Measurements from ENCODE around the gene TAPBPL.
A peak's percentile ranks its signal among the peaks of the same experiment; 100 is the strongest.

TAPBPL gene

DNA sequence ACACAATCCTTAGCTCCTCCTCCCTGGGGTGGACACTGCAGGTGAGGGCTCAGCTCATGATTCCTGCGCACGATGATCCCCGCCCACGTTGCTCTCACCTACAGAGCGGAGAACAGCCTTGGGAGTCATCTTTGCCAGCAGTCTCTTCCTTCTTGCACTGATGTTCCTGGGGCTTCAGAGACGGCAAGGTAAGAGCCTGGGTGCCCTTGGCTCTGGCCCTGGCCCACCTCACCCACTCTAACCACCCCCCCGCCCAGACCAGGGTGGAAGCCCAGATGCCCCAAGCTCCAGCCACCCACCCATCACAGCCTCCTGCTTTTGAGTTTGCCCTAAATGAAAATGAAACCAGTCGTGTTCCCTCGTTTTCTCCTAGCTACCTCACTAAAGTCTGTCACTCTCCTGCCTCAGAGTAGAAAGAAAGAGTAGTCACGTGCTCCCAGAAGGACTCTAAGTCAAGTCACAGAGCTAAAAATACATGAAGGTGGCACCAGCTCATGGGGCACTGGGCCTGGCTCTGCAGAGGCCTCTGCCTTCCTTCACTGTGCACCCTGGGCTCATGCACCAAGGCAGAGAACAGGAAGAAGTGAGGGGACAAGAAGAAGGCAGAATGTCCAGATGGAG, 9.0 kb downstream of the TAPBPL start:
- H3K27me3 ChIP-seq (replicated peaks; ENCODE audit: insufficient read depth, low read length), result no peaks in the 10 kb centered on the region
- peaks cover 56% of the 10 kb centered on the region for H3K79me2 ChIP-seq (ENCODE audit: low read length)
- H3K4me2 ChIP-seq (ENCODE audit: low read depth, low read length), result peak overlapping the region; percentile 91
- H3K4me3 ChIP-seq (ENCODE audit: low read length), result peak overlapping the region; percentile 50
- peaks cover 15% of the 10 kb centered on the region for H3K36me3 ChIP-seq (replicated peaks; ENCODE audit: insufficient read depth, low read length)
- peak overlapping the region; percentile 63 for H3K9ac ChIP-seq (ENCODE audit: low read length)
- H3K4me1 ChIP-seq (ENCODE audit: low read length), result peaks cover 32% of the 10 kb centered on the region
- no peaks in the 10 kb centered on the region for H3K9me2 ChIP-seq (replicated peaks; ENCODE audit: insufficient read depth, low read length)
- peak; percentile 88 for DNase-seq
- H3F3A ChIP-seq (ENCODE audit: insufficient read depth, low read length), result peaks cover 34% of the 10 kb centered on the region
- peak overlapping the region; percentile 93 for H3K27ac ChIP-seq (ENCODE audit: low read length)
- TF ChIP-seq EZH2 (optimal IDR thresholded peaks at IDR 0.05; ENCODE audit: low read depth, low read length) (no peak), EZH2phosphoT487 (IDR thresholded peaks at IDR 0.05; ENCODE audit: low read length) (no peak)
- TF ChIP-seq, protein P1, sequence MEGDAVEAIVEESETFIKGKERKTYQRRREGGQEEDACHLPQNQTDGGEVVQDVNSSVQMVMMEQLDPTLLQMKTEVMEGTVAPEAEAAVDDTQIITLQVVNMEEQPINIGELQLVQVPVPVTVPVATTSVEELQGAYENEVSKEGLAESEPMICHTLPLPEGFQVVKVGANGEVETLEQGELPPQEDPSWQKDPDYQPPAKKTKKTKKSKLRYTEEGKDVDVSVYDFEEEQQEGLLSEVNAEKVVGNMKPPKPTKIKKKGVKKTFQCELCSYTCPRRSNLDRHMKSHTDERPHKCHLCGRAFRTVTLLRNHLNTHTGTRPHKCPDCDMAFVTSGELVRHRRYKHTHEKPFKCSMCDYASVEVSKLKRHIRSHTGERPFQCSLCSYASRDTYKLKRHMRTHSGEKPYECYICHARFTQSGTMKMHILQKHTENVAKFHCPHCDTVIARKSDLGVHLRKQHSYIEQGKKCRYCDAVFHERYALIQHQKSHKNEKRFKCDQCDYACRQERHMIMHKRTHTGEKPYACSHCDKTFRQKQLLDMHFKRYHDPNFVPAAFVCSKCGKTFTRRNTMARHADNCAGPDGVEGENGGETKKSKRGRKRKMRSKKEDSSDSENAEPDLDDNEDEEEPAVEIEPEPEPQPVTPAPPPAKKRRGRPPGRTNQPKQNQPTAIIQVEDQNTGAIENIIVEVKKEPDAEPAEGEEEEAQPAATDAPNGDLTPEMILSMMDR (IDR thresholded peaks at IDR 0.05; ENCODE audit: low read length), result no peak
- H2AFZ ChIP-seq (ENCODE audit: low read length), result peak overlapping the region; percentile 2; the same call in 1 of the 2 replicates
- no peaks in the 10 kb centered on the region for H4K20me1 ChIP-seq (ENCODE audit: insufficient read depth, low read length)
- H3K9me3 ChIP-seq (replicated peaks; ENCODE audit: insufficient read depth, low read length), result no peaks in the 10 kb centered on the region

DNA sequence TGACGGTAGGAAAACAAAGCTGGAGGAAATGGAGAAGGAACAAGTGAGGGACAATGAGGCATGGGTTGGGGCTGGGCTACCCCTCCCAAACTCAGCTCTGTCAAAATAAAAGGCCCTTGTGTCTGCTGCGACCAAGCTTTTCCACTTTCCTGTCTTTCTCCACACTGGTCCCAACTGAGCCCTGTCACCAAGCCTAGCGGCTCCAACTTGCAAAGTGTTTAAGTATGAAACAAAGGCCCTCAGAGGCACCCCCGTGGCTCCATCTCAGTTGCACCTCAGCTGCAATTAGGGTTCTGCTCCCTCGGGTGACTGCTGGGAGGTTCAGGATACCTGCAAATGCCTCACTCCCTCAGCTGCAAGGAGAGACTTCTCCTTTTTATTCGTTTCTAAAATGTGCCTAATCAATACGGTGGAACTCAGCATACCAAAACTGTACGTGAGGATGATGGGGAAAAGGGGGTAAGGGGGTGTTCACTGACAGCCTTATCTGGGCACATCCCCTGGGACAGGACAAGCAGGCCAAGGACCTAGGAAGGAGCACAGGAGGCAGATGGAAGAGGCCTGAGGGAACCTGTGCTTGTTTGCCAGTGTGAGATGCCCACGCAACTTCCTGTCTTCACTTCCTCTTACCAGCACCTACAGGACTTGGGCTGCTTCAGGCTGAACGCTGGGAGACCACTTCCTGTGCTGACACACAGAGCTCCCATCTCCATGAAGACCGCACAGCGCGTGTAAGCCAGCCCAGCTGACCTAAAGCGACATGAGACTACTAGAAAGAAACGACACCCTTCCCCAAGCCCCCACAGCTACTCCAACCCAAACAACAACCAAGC, 9.8 kb downstream of the TAPBPL start:
- H3K27ac ChIP-seq (ENCODE audit: low read length), result peak overlapping the region; percentile 93
- peak overlapping the region; percentile 63 for H3K9ac ChIP-seq (ENCODE audit: low read length)
- H3K4me3 ChIP-seq (ENCODE audit: low read length), result peak overlapping the region; percentile 50
- DNase-seq, result peak; percentile 87
- no peaks in the 10 kb centered on the region for H3K9me3 ChIP-seq (replicated peaks; ENCODE audit: insufficient read depth, low read length)
- TF ChIP-seq EZH2 (optimal IDR thresholded peaks at IDR 0.05; ENCODE audit: low read depth, low read length) (no peak), EZH2phosphoT487 (IDR thresholded peaks at IDR 0.05; ENCODE audit: low read length) (no peak)
- TF ChIP-seq, protein P1 (IDR thresholded peaks at IDR 0.05; ENCODE audit: low read length), result no peak
- H3K79me2 ChIP-seq (ENCODE audit: low read length), result peaks cover 64% of the 10 kb centered on the region
- H3K4me1 ChIP-seq (ENCODE audit: low read length), result peaks cover 32% of the 10 kb centered on the region
- H4K20me1 ChIP-seq (ENCODE audit: insufficient read depth, low read length), result no peaks in the 10 kb centered on the region
- H3K9me2 ChIP-seq (replicated peaks; ENCODE audit: insufficient read depth, low read length), result no peaks in the 10 kb centered on the region
- H3F3A ChIP-seq (ENCODE audit: insufficient read depth, low read length), result peaks cover 34% of the 10 kb centered on the region
- no peaks in the 10 kb centered on the region for H3K27me3 ChIP-seq (replicated peaks; ENCODE audit: insufficient read depth, low read length)
- H3K36me3 ChIP-seq (replicated peaks; ENCODE audit: insufficient read depth, low read length), result peaks cover 15% of the 10 kb centered on the region
- H2AFZ ChIP-seq (ENCODE audit: low read length), result peak overlapping the region; percentile 2; the same call in 1 of the 2 replicates
- H3K4me2 ChIP-seq (ENCODE audit: low read depth, low read length), result peak overlapping the region; percentile 91

DNA sequence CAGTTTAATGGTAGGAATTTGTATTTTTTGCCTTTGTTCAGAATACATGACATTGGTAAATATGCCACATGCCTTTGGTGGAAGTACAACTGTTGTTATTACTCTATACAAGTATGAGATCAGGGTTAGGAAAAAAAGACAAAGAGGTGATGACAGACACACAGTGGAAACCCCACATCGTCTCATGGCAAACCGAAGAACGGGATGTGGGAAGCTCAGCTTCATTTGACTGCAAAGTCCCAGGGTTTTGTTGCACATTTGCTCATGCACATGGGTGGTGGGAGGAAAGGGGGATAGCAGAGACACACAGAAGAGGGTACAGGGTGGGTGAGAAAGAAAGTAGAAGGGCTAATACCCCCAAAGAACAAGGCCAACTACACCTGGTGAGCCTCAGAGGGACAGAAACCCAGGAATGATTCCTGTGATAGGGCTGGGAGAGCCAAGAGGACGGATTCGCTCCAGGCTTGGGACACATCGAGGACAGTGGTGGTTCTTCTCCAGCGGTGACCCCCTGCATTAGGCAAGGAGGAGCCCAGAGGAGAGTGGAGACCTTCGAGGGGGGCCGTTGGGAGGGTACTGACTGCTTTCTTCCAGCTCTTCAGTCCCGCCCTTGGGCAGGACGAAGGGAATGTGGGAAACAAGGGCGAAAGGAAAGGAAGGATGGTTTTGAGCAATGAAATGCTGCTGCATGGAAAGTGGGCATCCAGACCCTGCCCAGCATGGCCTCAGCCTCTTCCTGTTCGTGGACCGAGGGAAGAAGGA, 10.6 kb downstream of the TAPBPL start:
- peak overlapping the region; percentile 29; the same call in 1 of the 2 replicates for H3K9ac ChIP-seq (ENCODE audit: low read length)

More for the DNA sequence above, 10.6 kb downstream of the TAPBPL start:
- Histone ChIP-seq H3K4me1 (ENCODE audit: low read length) (peaks cover 32% of the 10 kb centered on the region), H4K20me1 (ENCODE audit: insufficient read depth, low read length) (no peaks in the 10 kb centered on the region), H3K27me3 (replicated peaks; ENCODE audit: insufficient read depth, low read length) (no peaks in the 10 kb centered on the region), H3K4me2 (ENCODE audit: low read depth, low read length) (peak overlapping the region; percentile 91), H3F3A (ENCODE audit: insufficient read depth, low read length) (peaks cover 34% of the 10 kb centered on the region), H2AFZ (ENCODE audit: low read length) (no peak overlapping the region), H3K36me3 (replicated peaks; ENCODE audit: insufficient read depth, low read length) (peaks cover 12% of the 10 kb centered on the region), H3K9me2 (replicated peaks; ENCODE audit: insufficient read depth, low read length) (no peaks in the 10 kb centered on the region), H3K27ac (ENCODE audit: low read length) (peak overlapping the region; percentile 93), H3K79me2 (ENCODE audit: low read length) (peaks cover 59% of the 10 kb centered on the region), H3K4me3 (ENCODE audit: low read length) (peak overlapping the region; percentile 3; the same call in 1 of the 2 replicates), H3K9me3 (replicated peaks; ENCODE audit: insufficient read depth, low read length) (no peaks in the 10 kb centered on the region)
- TF ChIP-seq EZH2 (optimal IDR thresholded peaks at IDR 0.05; ENCODE audit: low read depth, low read length) (no peak), EZH2phosphoT487 (IDR thresholded peaks at IDR 0.05; ENCODE audit: low read length) (no peak)
- TF ChIP-seq, protein P1 (IDR thresholded peaks at IDR 0.05; ENCODE audit: low read length), result no peak
- DNase-seq, result no peak

Measured in MM.1S (cell line).